Heart right ventricle (tissue), 16 donors: ENCODE data around the gene C1R. TPM values are rescaled to one million over a fixed set of nuclear protein-coding genes. Genes with fewer than 3 reads are reported as not detected.
A peak's percentile ranks its signal among the peaks of the same experiment; 100 is the strongest.

Experiments used
- ATAC-seq, 8 donors: fragments of 200-7000 bp; cut with Tn5 transposase; one replicate each; pipeline ENCODE4 v1.9.1; 2020; ENCODE audit warnings: mild to moderate bottlenecking in 8 of 8, moderate library complexity in 8 of 8, moderate number of reproducible peaks in 1 of 8
- DNase-seq, 2 donors: peaks; one replicate each; pipeline ENCODE4 v3.0.0-alpha.2; 2020
- H3K27ac ChIP-seq, 10 donors: fragments of 200-600 bp; sonication (generic) in 2 of 10; one replicate each; pipeline versions ENCODE4 v1.5.0 to v1.8.0; 2020 to 2022; ENCODE audit warnings: mild to moderate bottlenecking in 3 of 10
- H3K27me3 ChIP-seq, 7 donors: fragments of 200-600 bp; one replicate each; pipeline ENCODE4 v1.8.0; 2021 to 2022; ENCODE audit warnings: mild to moderate bottlenecking in 2 of 7
- H3K36me3 ChIP-seq, 9 donors: fragments of 200-600 bp; sonication (generic) in 1 of 9; one replicate each; pipeline versions ENCODE4 v1.5.0 to v1.8.0; 2020 to 2022; ENCODE audit warnings: mild to moderate bottlenecking in 2 of 9
- H3K4me1 ChIP-seq, 9 donors: fragments of 200-600 bp; sonication (generic) in 1 of 9; one replicate each; pipeline versions ENCODE4 v1.5.0 to v1.8.0; 2020 to 2022; ENCODE audit warnings: mild to moderate bottlenecking in 4 of 9
- H3K4me3 ChIP-seq, 10 donors: fragments of 200-600 bp; sonication (generic) in 2 of 10; one replicate each; pipeline versions ENCODE4 v1.5.0 to v1.8.0; 2020 to 2022; ENCODE audit warnings: mild to moderate bottlenecking in 7 of 10, moderate library complexity in 2 of 10
- H3K9me3 ChIP-seq, 11 donors: fragments of 200-600 bp in 10 of 11; sonication (generic) in 2 of 11; one replicate each; pipeline versions ENCODE4 v1.5.0 to v1.8.0; 2013 to 2022; ENCODE audit warnings: mild to moderate bottlenecking in 2 of 11, control low read depth in 1 of 11, moderate library complexity in 1 of 11
- WGBS, 2 donors: extraction: QIAGEN DNeasy Blood & Tissue Kit; methylation state at CpG; one replicate each; pipeline ENCODE4 v1.1.7; 2013; ENCODE audit warnings: inconsistent platforms in 1 of 2; 5-methylcytosine and 5-hydroxymethylcytosine counted together
- intact Hi-C, 10 donors: fragments of 100-400 bp; cut with DNase I; formaldehyde crosslinking; loops; one replicate each; pipeline versions ENCODE4 v1.11.1 to v1.14.2; 2022
- polyA plus RNA-seq, 2 donors: library from polyadenylated mRNA; stranded (reverse); fragments of 200-250 nt; gene quantifications; one replicate each; pipeline ENCODE4 v1.2.3, GENCODE V29; 2013
- total RNA-seq, 10 donors: library from RNA; stranded (reverse); fragmentation: NEBNext Ultra II Directional in 3 of 10; extraction: Animal tissue kit (Norgen Biotek cat#: 25700) in 3 of 10; gene quantifications; one replicate each; pipeline versions ENCODE4 v1.2.1 to v1.2.4, GENCODE V29; 2021 to 2023
- TF ChIP-seq, protein P1 (sequence below), 9 donors: fragments of 200-600 bp; sonication (generic) in 2 of 9; IDR thresholded peaks; one replicate each; pipeline versions ENCODE4 v1.5.0 to v1.8.0; 2021 to 2022; ENCODE audit warnings: antibody characterized with exemption in 9 of 9, mild to moderate bottlenecking in 5 of 9, moderate library complexity in 1 of 9
- donor health status: Arrhythmogenic right ventricular cardiomyopathy.
- donor health status: ischemic (EF 13 %, LVEDD 7.1; RV severe dilation, severe dysfunction).
- donor health status: healthy with polysubstance abuse.
- donor health status: DM: no; HTN: yes; CAD: no.
- donor health status: DM: no; HTN: no; CAD: no.
- donor health status: ischemic (EF 25% LVEDD 6.9; RV normal size, moderate dysfunction).
- donor health status: ischemic (EF 25% LVEDD 5.7; RV mildly dilated, moderate dysfunction).
- donor health status: healthy.
- donor health status: DM: yes; HTN: yes; CAD: no.
- donor health status: Ischemic cardiomyopathy.
- donor health status: ischemic (EF 35%, LVEDD 5.7; RV mildly dilated, moderate dysfunction).
- donor health status: nonischemic (EF 11% LVEDD 7.7; RV severe dilation, severe dysfunction).
- donor health status: DM: yes; HTN: yes; CAD: no.
- donor health status: PGD.
- donor health status: ischemic (EF 29% LVEDD 5.4; RV normal size, mild dysfunction).
- donor health status: nonischemic (EF 23%, LVEDD 6.1; RV moderate dilation, normal function).

C1R gene
- total and polyA plus RNA-seq, 12 donors, result 19.9 to 238 (median 71.9) TPM

DNA sequence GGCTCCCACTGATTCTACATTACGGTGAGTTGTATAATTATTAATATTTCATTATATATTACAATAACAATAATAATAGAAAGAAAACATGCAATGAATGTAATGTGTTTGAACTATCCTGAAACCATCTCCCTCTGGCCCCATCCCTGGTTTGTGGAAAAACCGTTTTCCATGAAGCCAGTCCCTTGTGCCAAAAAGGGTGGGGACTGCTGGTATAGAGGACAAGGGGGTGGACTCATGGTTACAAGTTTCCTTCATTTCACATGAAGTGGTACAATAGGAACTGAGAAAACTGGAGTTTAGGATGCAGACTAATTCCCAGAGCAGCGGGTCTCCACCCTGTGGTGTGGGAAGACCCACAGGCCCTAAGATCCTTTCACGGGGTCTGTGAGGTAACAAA is 19.8 kb upstream of the C1R start:
- H3K27me3 ChIP-seq, result no peaks in the 10 kb centered on the region
- ATAC-seq, result no peak
- TF ChIP-seq, protein P1, sequence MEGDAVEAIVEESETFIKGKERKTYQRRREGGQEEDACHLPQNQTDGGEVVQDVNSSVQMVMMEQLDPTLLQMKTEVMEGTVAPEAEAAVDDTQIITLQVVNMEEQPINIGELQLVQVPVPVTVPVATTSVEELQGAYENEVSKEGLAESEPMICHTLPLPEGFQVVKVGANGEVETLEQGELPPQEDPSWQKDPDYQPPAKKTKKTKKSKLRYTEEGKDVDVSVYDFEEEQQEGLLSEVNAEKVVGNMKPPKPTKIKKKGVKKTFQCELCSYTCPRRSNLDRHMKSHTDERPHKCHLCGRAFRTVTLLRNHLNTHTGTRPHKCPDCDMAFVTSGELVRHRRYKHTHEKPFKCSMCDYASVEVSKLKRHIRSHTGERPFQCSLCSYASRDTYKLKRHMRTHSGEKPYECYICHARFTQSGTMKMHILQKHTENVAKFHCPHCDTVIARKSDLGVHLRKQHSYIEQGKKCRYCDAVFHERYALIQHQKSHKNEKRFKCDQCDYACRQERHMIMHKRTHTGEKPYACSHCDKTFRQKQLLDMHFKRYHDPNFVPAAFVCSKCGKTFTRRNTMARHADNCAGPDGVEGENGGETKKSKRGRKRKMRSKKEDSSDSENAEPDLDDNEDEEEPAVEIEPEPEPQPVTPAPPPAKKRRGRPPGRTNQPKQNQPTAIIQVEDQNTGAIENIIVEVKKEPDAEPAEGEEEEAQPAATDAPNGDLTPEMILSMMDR (IDR thresholded peaks at IDR 0.05), result no peak
- H3K4me3 ChIP-seq, result no peak overlapping the region
- peaks cover 0 to 27% (median 0%) of the 10 kb centered on the region in 9 donors for H3K36me3 ChIP-seq
- peaks cover 0 to 39% (median 14%) of the 10 kb centered on the region in 9 donors for H3K4me1 ChIP-seq
- intact Hi-C loops, result loop anchor here in 5 of 10 donors (2.0 to 10.0 kb wide), 4 partner anchors 51 to 167 kb away; partner anchors contain the start of genes C12orf57 (in 1 of the 5), C1S (in 1 of the 5), PTPN6 (in 1 of the 5) and RNU7-1 (in 1 of the 5)
- H3K9me3 ChIP-seq, result no peaks in the 10 kb centered on the region
- WGBS, 2 donors, result 80% methylated on average over 4 of the region's 4 CpGs
- peak overlapping the region in 1 of 10 donors; percentile 36 for H3K27ac ChIP-seq
- DNase-seq, result no peak

DNA sequence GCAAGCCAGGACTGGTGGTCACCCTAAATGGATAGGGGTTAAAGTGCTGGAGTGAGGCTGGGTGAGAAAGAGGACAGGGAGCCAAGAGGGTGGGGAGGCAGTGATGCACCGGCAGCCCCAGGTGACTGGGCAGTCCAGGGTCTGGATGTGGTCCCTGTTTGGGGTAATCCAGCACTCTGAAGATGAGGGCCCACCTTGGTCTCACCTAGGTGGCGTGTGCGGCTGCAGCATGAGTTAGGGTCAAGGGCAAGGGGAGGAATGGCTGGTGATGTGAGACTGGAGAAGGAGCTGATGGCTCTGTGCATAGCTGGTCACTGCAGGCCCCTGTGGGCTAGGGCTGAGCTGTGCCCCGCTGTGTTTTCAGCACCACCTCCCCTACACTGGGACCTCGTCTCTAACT is 18.4 kb upstream of the C1R start:
- Histone ChIP-seq H3K4me3 (no peak overlapping the region), H3K4me1 (peaks cover 0 to 44% (median 14%) of the 10 kb centered on the region in 9 donors), H3K27me3 (no peaks in the 10 kb centered on the region), H3K9me3 (peaks cover 0 to 11% (median 3%) of the 10 kb centered on the region in 11 donors), H3K36me3 (peaks cover 0 to 22% (median 0%) of the 10 kb centered on the region in 9 donors), H3K27ac (no peak overlapping the region)
- DNase-seq (no peak), ATAC-seq (no peak)
- intact Hi-C loops, result loop anchor here in 4 of 10 donors (5.0 to 10.0 kb wide), 3 partner anchors 156 to 166 kb away; partner anchors contain the start of genes C12orf57 (in 1 of the 4), PTPN6 (in 1 of the 4) and RNU7-1 (in 1 of the 4)
- TF ChIP-seq, protein P1 (IDR thresholded peaks at IDR 0.05), result no peak
- 96% methylated on average over 5 of the region's 5 CpGs for WGBS, 2 donors

DNA sequence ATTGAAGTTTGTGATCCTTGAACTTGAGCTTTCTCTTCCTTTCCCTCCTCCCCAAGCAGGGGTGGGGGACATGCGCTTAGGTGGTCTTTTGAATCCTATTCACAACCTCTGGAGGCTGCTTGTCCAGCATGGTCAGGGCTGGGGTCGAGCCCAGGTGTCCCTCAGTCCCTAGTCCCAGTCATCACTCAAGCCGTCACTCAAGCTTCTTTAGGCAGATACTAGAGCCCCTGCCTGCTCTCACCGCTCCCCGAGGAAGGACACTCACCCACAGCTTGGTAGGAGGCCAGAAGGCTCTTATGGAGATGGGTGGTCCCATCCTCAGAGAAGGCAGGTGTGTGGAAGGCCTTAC is 17.3 kb upstream of the C1R start:
- peak overlapping the region in 7 of 10 donors; percentile 41 to 70 (median 63) for H3K4me3 ChIP-seq
- H3K27ac ChIP-seq, result peak overlapping the region in 9 of 10 donors; percentile 85 to 98 (median 89)
- peaks cover 0 to 13% (median 3%) of the 10 kb centered on the region in 11 donors for H3K9me3 ChIP-seq
- WGBS, 2 donors, result 64% methylated on average over 5 of the region's 5 CpGs
- intact Hi-C loops, result loop anchor here in 6 of 10 donors (1.0 to 10.0 kb wide), 5 partner anchors 47 to 165 kb away; partner anchors contain the start of genes C1S (in 5 of the 6), C12orf57 (in 1 of the 6) and RNU7-1 (in 1 of the 6)
- no peaks in the 10 kb centered on the region for H3K27me3 ChIP-seq
- H3K36me3 ChIP-seq, result peaks cover 0 to 16% (median 0%) of the 10 kb centered on the region in 9 donors
- H3K4me1 ChIP-seq, result peaks cover 0 to 44% (median 14%) of the 10 kb centered on the region in 9 donors
- DNase-seq (no peak), ATAC-seq (no peak)
- TF ChIP-seq, protein P1 (IDR thresholded peaks at IDR 0.05), result no peak

DNA sequence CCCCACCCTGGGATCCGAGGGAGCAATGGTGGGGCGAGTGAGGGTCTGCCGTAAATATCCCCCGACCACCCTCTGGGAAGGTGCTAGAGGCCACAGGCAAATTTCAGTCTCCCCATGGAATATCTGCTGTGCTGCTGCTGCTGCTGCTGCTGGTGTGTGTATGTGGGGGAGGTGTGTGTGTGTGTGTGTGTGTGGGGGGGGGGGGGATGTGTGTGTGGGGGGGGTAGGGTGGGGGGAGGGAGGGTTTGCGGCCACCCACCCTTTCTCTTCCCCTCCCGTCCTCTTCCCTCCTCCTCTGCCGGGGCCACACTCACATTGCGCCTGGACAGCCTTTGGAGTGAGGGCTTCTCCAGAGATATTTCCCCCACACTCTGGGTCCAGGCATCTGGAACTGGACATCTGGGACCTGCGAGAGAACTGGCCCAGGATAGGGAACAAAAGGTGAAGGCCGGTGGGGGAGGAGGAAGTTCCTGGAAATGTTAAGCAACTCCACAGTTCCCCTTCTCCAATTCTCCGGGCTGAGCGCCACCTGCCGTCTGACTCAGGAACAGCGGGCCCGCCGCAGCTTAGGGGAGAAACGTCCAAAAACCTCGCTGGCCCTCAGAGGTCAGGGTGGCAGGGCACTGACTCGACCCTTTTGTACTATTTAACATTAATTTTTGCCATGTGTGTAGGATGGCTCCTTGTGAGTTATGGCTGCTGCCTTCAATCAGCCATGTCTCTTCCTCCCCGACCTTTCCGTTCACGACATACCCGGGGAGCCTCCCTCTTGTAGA is 16.7 kb upstream of the C1R start, which contains the start of gene C1RL:
Gene C1RL, minus strand, starts transcription at position 419 of the 776 bp plus-strand sequence. Its CDS starts 34 bp downstream, at position 385.
- 15 to 22% methylated on average over 21 to 23 of the region's 23 CpGs for WGBS, 2 donors
- ATAC-seq, result peak; percentile 75 to 91 (median 88)
- intact Hi-C loops, result loop anchor here in 6 of 10 donors (1.0 to 10.0 kb wide), 5 partner anchors 47 to 164 kb away; partner anchors contain the start of genes C1S (in 5 of the 6), C12orf57 (in 1 of the 6) and RNU7-1 (in 1 of the 6)
- TF ChIP-seq, protein P1 (IDR thresholded peaks at IDR 0.05), result peak; percentile 94 to 99 (median 97)
- Histone ChIP-seq H3K4me3 (peak within 1 kb of the TSS in 9 of 10 donors; percentile 41 to 70 (median 63)), H3K27me3 (no peaks in the 10 kb centered on the region), H3K27ac (peak within 1 kb of the TSS; percentile 70 to 98 (median 89)), H3K36me3 (peaks cover 0 to 18% (median 0%) of the 10 kb centered on the region in 9 donors), H3K9me3 (peaks cover 0 to 13% (median 3%) of the 10 kb centered on the region in 11 donors), H3K4me1 (peaks cover 0 to 44% (median 14%) of the 10 kb centered on the region in 9 donors)
- DNase-seq, result peak; percentile 90
